HG02981 (cell line): Measurements from ENCODE around the gene SHISAL2A.
A peak's percentile ranks its signal among the peaks of the same experiment; 100 is the strongest.

Experiments used
- ATAC-seq: cut with Tn5 transposase; IDR thresholded peaks from one replicate; pipeline ENCODE4 v1.9.1; 2021; ENCODE audit warnings: mild to moderate bottlenecking, moderate library complexity; ENCODE audit not compliant: unreplicated experiment

The SHISAL2A gene

GRCh38 chr1:52658795-52659194 is 25.8 kb downstream of the SHISAL2A start:
- ATAC-seq = no peak

- ATAC-seq = peak; percentile 77
These were observed 26.4 kb downstream of the SHISAL2A start for GRCh38 chr1:52659356-52659755.

DNA sequence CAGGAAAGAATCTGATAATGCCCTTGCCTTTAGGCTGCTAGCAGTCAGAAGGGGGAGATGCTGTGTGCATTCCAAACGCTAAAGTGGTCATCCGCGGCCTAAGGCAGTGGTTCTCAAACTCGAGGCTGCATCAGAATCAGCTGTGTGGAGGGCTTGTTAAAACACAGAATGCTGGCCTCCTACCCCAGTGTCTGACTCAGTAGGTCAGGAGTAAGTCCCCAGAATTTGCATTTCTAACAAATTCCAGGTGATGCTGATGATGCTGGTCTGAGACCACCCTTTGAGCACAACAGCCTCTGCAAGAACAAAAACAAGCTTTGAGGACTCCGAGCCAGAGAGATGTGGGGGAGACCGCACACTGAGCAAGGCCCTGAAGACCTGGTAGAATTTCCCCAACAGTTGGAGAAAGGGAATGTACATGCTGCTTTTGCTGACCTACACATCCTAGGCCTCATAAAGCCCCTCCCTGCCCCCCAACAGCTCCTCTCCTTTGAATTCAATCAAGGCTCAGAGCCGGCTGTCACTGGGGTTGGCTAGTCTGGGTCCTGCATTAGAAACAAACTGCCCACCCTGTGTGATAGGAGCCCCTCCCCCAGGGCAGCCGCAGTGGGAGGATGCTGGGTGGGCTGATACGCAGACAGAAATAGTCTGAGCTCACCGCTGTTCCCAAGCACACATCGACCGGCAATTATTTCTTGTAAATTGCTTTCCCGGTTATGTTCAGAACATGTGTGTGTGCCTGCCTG is 27.1 kb downstream of the SHISAL2A start:
- no peak for ATAC-seq

DNA sequence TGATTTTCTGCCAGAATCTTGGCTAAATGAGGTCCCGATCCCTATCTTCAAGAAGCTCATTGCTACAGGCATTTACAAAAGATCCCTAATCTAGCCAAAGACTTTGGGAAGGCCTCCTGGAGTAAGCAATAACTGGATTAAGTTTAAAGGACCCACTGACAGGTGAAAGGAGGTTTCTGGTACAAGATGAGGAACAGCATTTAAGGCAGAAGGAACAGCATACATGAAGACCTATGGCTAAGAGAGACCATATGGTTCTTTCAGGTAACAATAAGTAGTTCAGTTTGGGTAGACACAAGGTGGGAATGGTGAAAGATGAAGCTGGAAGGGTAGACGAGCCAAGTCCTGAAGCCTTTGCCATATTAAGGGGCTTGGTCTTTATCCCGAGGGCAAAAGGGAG is 27.8 kb downstream of the SHISAL2A start:
- ATAC-seq = no peak

- no peak for ATAC-seq
These were observed 29.8 kb downstream of the SHISAL2A start for GRCh38 chr1:52662645-52663313.

GRCh38 chr1:52663716-52664115 is 30.7 kb downstream of the SHISAL2A start:
- ATAC-seq = no peak

DNA sequence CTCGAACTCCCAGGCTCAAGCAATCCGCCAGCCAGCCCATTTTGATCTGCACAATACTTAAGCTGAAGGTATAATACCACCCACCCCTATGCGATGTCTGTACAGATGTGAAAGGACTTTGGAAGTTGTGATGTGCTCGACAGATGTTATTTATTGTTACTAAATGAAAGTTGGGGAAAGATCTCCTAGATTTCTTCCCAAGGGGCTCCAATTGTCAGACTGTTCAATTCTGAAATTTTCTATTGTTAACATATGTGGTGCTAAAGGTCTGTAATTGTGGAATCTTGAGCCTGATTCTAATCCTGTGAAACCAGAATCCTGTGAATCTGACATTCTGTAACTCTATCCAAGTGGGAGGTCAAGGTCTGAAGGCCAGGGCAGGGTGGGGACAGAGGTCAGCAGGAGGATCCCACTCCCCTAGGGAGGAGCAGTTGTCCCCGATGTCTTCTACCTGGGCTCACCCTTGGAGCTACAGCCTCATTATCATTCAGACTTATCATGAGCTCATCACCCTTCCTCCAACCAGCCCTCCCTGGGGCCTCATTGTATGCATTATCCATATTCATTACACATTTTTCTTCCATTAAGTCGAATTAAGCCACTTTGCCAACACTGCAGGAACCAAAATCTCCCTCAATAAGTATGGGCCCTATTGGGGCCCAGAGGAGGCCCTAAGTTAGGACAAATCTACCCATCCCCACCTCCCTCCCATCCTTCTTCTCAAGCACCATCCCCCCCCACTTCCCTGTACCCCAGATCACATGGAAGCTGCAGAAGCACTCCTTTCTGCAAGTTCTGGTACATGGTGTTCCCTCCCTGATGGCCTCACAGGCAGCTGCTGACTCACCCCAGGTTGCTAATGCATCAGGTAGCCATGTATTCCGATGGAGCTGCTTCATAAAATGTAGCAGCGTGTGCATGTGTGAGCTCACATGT is 32.3 kb downstream of the SHISAL2A start:
- no peak for ATAC-seq

- ATAC-seq = no peak
These were observed 34.3 kb downstream of the SHISAL2A start for GRCh38 chr1:52667290-52667689.

GRCh38 chr1:52667984-52668383 is 35.0 kb downstream of the SHISAL2A start:
- no peak for ATAC-seq

GRCh38 chr1:52668711-52669110 is 35.7 kb downstream of the SHISAL2A start:
- ATAC-seq = no peak

DNA sequence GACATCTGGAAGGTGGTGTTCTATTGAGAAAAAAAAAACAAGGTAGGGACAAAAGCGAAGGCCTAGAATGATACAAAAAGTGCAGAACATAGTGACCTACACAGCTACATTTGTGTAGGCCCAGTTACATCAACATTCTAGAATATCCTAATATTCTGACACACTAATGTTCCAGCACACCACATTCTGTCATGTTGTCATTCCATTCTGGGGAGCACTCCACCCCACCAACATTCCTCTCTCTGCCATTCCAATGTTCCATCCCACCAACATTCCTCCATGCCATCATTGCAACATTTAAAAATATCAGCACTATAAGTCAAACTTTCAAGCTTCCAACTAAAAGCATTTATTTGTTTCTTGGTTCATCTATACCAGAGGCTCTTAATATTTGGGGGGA is 36.7 kb downstream of the SHISAL2A start:
- ATAC-seq = no peak

DNA sequence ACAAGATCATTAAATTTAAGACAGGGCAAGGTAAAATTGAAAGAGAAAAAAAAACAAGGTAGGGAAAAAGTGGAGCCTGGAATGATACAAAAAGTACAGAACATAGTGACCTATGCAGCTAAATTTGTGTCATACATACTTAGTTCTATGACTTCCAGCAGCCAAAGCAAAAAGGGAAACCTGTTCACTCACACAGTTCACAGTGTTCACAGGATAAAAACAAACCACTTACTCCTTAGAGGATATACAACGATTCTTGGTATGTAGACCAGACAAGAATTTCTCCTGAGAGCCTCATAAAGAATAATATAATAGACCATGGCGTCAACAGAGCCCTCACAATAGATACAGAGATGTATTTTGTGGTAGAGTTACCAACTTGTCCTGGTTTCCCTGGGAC is 37.6 kb downstream of the SHISAL2A start:
- no peak for ATAC-seq

DNA sequence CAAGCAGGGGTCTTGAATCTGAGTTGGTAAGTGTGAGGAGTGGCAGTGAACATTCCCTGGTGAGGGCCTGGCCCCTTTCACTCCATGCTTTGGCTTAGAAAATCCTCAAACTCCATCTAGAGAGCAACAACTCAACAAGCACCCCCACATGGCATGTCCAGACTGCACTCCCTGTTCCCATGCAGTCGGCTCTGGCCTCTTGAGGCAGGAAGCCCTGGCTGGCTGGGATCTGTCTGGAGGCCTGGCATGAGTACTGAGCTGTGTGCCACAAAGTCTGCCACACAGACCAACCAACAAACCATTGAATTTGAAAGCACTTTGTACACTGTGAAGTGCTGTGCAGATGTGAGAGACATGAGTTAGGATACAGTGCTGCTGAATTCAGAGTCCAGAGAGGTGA is 40.0 kb downstream of the SHISAL2A start:
- no peak for ATAC-seq

DNA sequence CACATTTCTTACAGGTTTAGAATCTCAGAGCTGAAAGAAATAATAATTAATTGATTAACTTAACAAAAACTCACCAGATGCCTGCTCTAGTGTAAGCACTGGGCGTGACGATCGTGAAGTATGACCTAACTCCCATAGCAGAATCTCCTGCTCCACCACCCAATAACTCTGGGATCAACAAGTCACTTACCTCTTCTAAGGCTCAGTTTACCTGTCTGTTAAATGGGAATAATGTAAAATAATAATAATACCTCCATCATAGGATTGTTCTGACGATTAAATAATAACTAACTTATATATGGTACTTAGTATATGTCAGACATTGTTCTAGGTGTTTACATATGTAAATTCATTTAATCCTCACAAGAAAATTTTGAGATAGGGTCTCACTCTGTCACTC is 40.5 kb downstream of the SHISAL2A start:
- ATAC-seq = no peak

- no peak for ATAC-seq
These were observed 41.8 kb downstream of the SHISAL2A start for GRCh38 chr1:52674497-52675384.

GRCh38 chr1:52676249-52676903 is 43.4 kb downstream of the SHISAL2A start:
- no peak for ATAC-seq

GRCh38 chr1:52677076-52677806 is 44.3 kb downstream of the SHISAL2A start:
- no peak for ATAC-seq

GRCh38 chr1:52679048-52679447 is 46.1 kb downstream of the SHISAL2A start:
- no peak for ATAC-seq

GRCh38 chr1:52679498-52679897 is 46.5 kb downstream of the SHISAL2A start:
- no peak for ATAC-seq
